ENCODE data around the gene C1GALT1. TPM values are rescaled to one million over a fixed set of nuclear protein-coding genes. Genes with fewer than 3 reads are reported as not detected.

The C1GALT1 gene
- total RNA-seq, 1 donor from 2014 or later: 8.4 TPM

DNA sequence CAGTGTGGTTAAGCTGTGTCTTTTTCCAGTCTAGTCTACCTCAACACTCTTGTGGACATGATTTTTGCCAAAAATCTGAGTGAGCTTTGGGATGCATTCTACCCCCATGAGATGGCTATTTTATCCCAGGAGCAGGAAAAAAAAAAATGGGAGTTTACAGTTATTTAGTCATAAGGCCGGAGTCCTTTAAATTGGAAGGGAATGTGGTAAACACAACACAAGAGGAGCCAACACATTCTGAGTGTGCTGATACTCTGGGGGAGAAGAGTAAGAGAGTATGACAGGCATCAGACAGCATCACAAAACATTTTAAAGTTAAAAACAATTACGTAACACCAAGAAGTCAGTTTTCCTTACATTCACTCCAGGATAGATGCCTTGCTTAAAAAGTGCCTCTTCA lies 46.1 kb downstream of the C1GALT1 start:
- no peak overlapping the region for H3K27ac ChIP-seq (ENCODE audit: low read depth, low read length)
- no peak overlapping the region for H3K4me3 ChIP-seq (ENCODE audit: low read length in 3 of 3)
- H3K9me3 ChIP-seq (ENCODE audit: control insufficient read depth in 3 of 3, low read length in 3 of 3): peaks cover 0 to 2% (median 0%) of the 10 kb centered on the region in 3 donors
- H3K9ac ChIP-seq (ENCODE audit: low read depth in 1 of 3, low read length in 3 of 3): no peak overlapping the region
- no peaks in the 10 kb centered on the region for H3K27me3 ChIP-seq (ENCODE audit: control insufficient read depth in 3 of 3, insufficient read depth in 3 of 3, low read length in 3 of 3)
- no peaks in the 10 kb centered on the region for H3K4me1 ChIP-seq (ENCODE audit: control insufficient read depth in 3 of 3, insufficient read depth in 3 of 3, low read length in 3 of 3)
- H3K36me3 ChIP-seq (ENCODE audit: control insufficient read depth in 3 of 3, insufficient read depth in 3 of 3, low read length in 3 of 3): no peaks in the 10 kb centered on the region

DNA sequence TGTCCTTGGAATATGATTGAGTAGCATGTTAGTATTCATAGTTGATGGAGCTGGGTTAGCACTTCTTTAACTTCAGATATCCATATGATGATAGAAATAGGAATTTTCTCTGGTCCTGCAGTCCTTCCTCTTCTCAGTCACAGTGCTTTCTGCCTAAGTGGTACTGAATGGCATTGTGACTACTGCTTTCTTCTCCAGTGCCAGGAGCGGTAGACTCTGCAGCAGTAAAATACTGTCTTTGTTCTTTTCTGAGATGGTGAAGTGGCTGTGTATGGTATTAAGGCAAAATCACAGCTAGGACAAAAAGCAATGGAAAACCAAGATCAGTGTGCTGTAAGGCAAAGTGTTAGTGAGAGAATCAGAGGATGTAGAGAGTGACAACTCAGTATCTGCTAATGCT lies 46.6 kb downstream of the C1GALT1 start:
- Histone ChIP-seq H3K27ac (ENCODE audit: low read depth, low read length) (no peak overlapping the region), H3K27me3 (ENCODE audit: control insufficient read depth in 3 of 3, insufficient read depth in 3 of 3, low read length in 3 of 3) (no peaks in the 10 kb centered on the region), H3K4me1 (ENCODE audit: control insufficient read depth in 3 of 3, insufficient read depth in 3 of 3, low read length in 3 of 3) (no peaks in the 10 kb centered on the region), H3K9ac (ENCODE audit: low read depth in 1 of 3, low read length in 3 of 3) (no peak overlapping the region), H3K36me3 (ENCODE audit: control insufficient read depth in 3 of 3, insufficient read depth in 3 of 3, low read length in 3 of 3) (no peaks in the 10 kb centered on the region), H3K4me3 (ENCODE audit: low read length in 3 of 3) (no peak overlapping the region), H3K9me3 (ENCODE audit: control insufficient read depth in 3 of 3, low read length in 3 of 3) (peaks cover 0 to 2% (median 0%) of the 10 kb centered on the region in 3 donors)

DNA sequence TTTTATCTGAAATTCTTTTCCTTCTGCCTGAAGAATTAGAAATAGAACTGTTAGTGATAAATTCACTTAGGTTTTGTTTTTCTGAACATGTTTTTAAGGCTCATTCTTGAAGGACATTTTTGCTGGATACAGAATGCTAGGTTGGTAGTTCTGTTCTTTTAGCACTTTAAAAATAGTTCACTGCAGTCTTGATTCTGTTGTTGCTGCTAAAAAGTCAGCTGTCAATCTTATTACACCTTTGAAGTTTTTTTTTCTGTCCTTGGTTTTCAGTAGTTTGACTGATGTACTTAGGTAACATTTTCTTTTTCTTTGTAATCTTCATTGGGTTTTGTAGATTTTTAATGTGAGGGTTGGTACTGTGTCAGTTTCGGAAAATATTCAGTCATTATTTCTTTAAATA lies 48.7 kb downstream of the C1GALT1 start:
- H3K36me3 ChIP-seq (ENCODE audit: control insufficient read depth in 3 of 3, insufficient read depth in 3 of 3, low read length in 3 of 3): peaks cover 0 to 8% (median 0%) of the 10 kb centered on the region in 3 donors
- H3K27ac ChIP-seq (ENCODE audit: low read depth, low read length): no peak overlapping the region
- H3K4me3 ChIP-seq (ENCODE audit: low read length in 3 of 3): no peak overlapping the region
- no peak overlapping the region for H3K9ac ChIP-seq (ENCODE audit: low read depth in 1 of 3, low read length in 3 of 3)
- H3K27me3 ChIP-seq (ENCODE audit: control insufficient read depth in 3 of 3, insufficient read depth in 3 of 3, low read length in 3 of 3): no peaks in the 10 kb centered on the region
- H3K4me1 ChIP-seq (ENCODE audit: control insufficient read depth in 3 of 3, insufficient read depth in 3 of 3, low read length in 3 of 3): no peaks in the 10 kb centered on the region
- H3K9me3 ChIP-seq (ENCODE audit: control insufficient read depth in 3 of 3, low read length in 3 of 3): peaks cover 0 to 2% (median 0%) of the 10 kb centered on the region in 3 donors

DNA sequence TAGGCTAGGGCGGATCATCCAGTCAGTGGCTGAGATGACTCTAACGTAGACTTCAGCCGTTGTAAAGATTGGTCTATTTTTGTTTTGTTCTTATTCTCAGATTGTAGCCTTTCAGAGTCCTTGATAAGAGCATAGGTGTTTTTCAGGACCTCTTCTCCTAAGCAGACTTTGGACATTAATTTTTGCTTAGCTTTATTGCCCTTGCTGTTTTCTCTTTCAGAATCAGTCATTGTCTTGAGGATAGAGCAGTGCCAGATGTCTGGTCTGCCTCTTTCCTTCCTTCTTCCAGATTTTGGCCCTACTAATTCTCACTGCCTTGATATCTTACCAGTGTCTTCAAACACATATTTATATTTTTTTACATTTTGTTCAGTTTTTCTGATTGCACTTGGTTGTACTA lies 49.5 kb downstream of the C1GALT1 start:
- Histone ChIP-seq H3K9me3 (ENCODE audit: control insufficient read depth in 3 of 3, low read length in 3 of 3) (peaks cover 0 to 2% (median 0%) of the 10 kb centered on the region in 3 donors), H3K4me1 (ENCODE audit: control insufficient read depth in 3 of 3, insufficient read depth in 3 of 3, low read length in 3 of 3) (no peaks in the 10 kb centered on the region), H3K36me3 (ENCODE audit: control insufficient read depth in 3 of 3, insufficient read depth in 3 of 3, low read length in 3 of 3) (peaks cover 0 to 8% (median 0%) of the 10 kb centered on the region in 3 donors), H3K9ac (ENCODE audit: low read depth in 1 of 3, low read length in 3 of 3) (no peak overlapping the region), H3K4me3 (ENCODE audit: low read length in 3 of 3) (no peak overlapping the region), H3K27me3 (ENCODE audit: control insufficient read depth in 3 of 3, insufficient read depth in 3 of 3, low read length in 3 of 3) (no peaks in the 10 kb centered on the region), H3K27ac (ENCODE audit: low read depth, low read length) (no peak overlapping the region)

DNA sequence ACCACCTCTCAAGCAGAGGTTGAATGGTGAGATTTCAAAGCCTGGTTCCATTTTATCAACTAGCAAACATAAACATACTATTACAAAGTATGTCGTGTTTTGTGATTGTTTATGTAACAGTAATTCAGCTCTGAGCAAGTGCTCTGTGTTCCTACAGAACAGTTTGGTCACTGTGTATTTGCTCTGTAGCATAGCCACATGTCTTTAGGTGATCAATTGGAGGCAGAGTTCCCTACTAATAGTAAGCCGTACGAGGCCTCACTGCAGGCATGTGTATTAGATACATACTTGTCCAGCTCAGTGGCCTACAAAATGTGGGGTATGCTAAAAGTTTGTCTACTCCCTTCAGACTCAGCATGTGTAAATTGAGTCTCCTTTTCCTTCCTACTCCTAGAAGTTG lies 53.0 kb downstream of the C1GALT1 start:
- Histone ChIP-seq H3K4me3 (ENCODE audit: low read length in 3 of 3) (no peak overlapping the region), H3K9me3 (ENCODE audit: control insufficient read depth in 3 of 3, low read length in 3 of 3) (peaks cover 0 to 2% (median 0%) of the 10 kb centered on the region in 3 donors), H3K27ac (ENCODE audit: low read depth, low read length) (no peak overlapping the region), H3K9ac (ENCODE audit: low read depth in 1 of 3, low read length in 3 of 3) (no peak overlapping the region), H3K36me3 (ENCODE audit: control insufficient read depth in 3 of 3, insufficient read depth in 3 of 3, low read length in 3 of 3) (peaks cover 0 to 13% (median 0%) of the 10 kb centered on the region in 3 donors), H3K4me1 (ENCODE audit: control insufficient read depth in 3 of 3, insufficient read depth in 3 of 3, low read length in 3 of 3) (no peaks in the 10 kb centered on the region), H3K27me3 (ENCODE audit: control insufficient read depth in 3 of 3, insufficient read depth in 3 of 3, low read length in 3 of 3) (no peaks in the 10 kb centered on the region)

DNA sequence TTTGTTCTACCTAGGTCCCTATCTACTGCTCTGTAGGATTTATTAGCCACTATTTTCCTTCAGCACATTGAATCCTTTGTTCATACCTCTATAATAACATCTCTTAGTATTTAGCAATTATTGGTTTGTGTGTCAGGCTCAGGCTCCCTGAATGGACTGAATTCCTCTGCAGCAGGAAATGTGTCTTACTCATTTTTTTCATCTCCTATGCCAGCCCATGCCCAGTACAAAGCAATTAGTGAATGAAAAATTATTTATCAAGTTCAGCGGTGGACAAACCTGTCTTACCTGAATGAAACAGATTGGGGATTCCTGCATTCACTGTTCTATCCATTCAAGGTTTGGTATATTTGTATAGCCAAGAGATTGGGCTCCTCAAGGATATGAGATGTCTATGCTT lies 53.7 kb downstream of the C1GALT1 start:
- H3K9me3 ChIP-seq (ENCODE audit: control insufficient read depth in 3 of 3, low read length in 3 of 3): peaks cover 0 to 2% (median 0%) of the 10 kb centered on the region in 3 donors
- H3K36me3 ChIP-seq (ENCODE audit: control insufficient read depth in 3 of 3, insufficient read depth in 3 of 3, low read length in 3 of 3): peaks cover 0 to 13% (median 0%) of the 10 kb centered on the region in 3 donors
- H3K4me3 ChIP-seq (ENCODE audit: low read length in 3 of 3): no peak overlapping the region
- H3K9ac ChIP-seq (ENCODE audit: low read depth in 1 of 3, low read length in 3 of 3): no peak overlapping the region
- H3K27me3 ChIP-seq (ENCODE audit: control insufficient read depth in 3 of 3, insufficient read depth in 3 of 3, low read length in 3 of 3): no peaks in the 10 kb centered on the region
- no peaks in the 10 kb centered on the region for H3K4me1 ChIP-seq (ENCODE audit: control insufficient read depth in 3 of 3, insufficient read depth in 3 of 3, low read length in 3 of 3)
- H3K27ac ChIP-seq (ENCODE audit: low read depth, low read length): no peak overlapping the region

DNA sequence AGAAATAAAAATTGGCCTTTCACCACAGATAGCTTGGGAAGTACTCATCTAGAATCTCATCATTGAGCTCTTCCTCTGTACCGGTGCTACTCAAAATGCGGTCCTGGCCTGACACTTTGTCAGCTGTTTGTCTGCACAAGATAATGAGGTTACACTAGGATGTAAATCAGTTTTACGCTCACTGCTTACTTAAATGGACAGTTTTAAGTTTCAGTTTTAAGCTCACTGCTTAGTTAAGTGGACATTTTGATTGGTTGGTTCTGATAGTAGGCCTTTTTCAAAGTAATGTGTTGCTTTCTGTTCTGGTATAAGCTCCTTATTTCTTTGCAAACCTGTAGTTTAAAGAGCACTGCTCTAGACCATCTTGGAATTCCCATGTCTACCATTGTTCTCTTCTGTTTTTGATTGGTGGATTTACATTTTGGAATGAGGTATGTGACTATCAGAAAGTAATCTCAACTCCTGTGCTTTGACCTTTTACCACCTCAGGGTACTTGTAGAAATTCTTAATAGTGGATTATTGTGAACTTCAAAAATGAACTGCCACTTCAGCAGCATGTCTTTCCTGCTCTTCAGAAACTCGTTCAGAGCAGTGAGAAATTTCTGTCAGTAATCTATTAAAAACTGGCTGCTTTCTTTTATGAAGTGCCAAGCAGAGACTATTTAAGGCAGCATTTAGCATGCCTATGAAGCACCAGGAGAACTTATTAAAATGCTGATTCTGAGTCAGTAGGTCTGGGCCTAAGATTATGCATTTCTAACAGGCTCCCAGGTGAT lies 55.0 kb downstream of the C1GALT1 start:
- peaks cover 0 to 13% (median 0%) of the 10 kb centered on the region in 3 donors for H3K36me3 ChIP-seq (ENCODE audit: control insufficient read depth in 3 of 3, insufficient read depth in 3 of 3, low read length in 3 of 3)
- no peak overlapping the region for H3K4me3 ChIP-seq (ENCODE audit: low read length in 3 of 3)
- H3K4me1 ChIP-seq (ENCODE audit: control insufficient read depth in 3 of 3, insufficient read depth in 3 of 3, low read length in 3 of 3): no peaks in the 10 kb centered on the region
- H3K27ac ChIP-seq (ENCODE audit: low read depth, low read length): no peak overlapping the region
- H3K9ac ChIP-seq (ENCODE audit: low read depth in 1 of 3, low read length in 3 of 3): no peak overlapping the region
- no peaks in the 10 kb centered on the region for H3K9me3 ChIP-seq (ENCODE audit: control insufficient read depth in 3 of 3, low read length in 3 of 3)
- H3K27me3 ChIP-seq (ENCODE audit: control insufficient read depth in 3 of 3, insufficient read depth in 3 of 3, low read length in 3 of 3): no peaks in the 10 kb centered on the region

DNA sequence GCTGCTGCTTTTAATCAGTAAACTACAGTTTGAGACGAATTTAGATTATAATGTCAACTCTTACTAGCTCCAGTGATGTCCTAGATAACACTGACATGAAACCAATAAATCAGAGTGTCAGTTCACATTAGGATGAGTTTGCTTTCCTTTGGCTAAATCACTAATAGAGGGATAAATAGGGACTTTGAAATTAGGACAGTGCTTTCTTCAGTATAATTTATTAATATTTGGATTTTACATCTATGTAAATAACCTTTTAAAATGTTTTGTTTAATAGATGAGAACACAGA lies 55.6 kb downstream of the C1GALT1 start:
- Histone ChIP-seq H3K9ac (ENCODE audit: low read depth in 1 of 3, low read length in 3 of 3) (no peak overlapping the region), H3K27ac (ENCODE audit: low read depth, low read length) (no peak overlapping the region), H3K9me3 (ENCODE audit: control insufficient read depth in 3 of 3, low read length in 3 of 3) (no peaks in the 10 kb centered on the region), H3K4me3 (ENCODE audit: low read length in 3 of 3) (no peak overlapping the region), H3K36me3 (ENCODE audit: control insufficient read depth in 3 of 3, insufficient read depth in 3 of 3, low read length in 3 of 3) (peaks cover 0 to 13% (median 0%) of the 10 kb centered on the region in 3 donors), H3K27me3 (ENCODE audit: control insufficient read depth in 3 of 3, insufficient read depth in 3 of 3, low read length in 3 of 3) (no peaks in the 10 kb centered on the region), H3K4me1 (ENCODE audit: control insufficient read depth in 3 of 3, insufficient read depth in 3 of 3, low read length in 3 of 3) (no peaks in the 10 kb centered on the region)

DNA sequence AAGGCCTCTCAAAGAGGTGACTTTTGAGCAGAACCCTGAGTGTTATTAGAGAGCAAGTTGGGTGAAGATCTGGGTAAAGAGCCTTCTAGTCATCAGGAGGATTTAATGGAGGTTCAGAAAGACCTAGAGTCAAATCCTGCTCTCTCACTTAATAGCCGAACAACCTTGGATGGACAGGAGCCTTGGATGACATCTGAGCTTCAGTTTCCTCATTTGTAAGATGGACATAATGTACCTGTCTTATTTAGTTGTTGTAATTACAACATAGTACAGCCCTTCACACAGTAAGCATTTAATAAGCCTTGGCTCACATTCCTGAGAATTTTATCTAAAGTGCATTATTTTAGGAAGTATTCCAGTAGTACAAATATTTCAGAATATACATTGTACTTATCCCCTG lies 57.0 kb downstream of the C1GALT1 start:
- H3K9me3 ChIP-seq (ENCODE audit: control insufficient read depth in 3 of 3, low read length in 3 of 3): no peaks in the 10 kb centered on the region
- peaks cover 0 to 13% (median 0%) of the 10 kb centered on the region in 3 donors for H3K36me3 ChIP-seq (ENCODE audit: control insufficient read depth in 3 of 3, insufficient read depth in 3 of 3, low read length in 3 of 3)

DNA sequence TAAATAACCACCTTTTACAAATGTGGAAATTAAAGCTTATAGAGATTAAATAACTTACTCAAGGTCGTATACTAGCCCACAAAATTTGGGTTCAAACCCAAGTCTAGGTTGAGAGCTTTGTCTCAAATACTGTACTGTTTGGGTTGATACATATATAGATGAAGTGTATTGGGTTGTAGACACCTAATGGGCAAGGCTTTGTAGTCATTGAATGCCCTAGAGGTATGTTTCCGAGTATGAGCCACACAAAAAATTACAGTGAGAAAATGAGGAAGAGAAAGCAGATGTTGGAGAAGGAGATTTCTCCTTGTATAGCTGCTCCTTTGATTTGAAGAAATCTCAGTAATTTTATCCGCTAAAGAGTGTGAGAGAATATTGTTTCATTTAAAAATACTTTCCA lies 60.6 kb downstream of the C1GALT1 start:
- Histone ChIP-seq H3K36me3 (ENCODE audit: control insufficient read depth in 3 of 3, insufficient read depth in 3 of 3, low read length in 3 of 3) (peaks cover 0 to 5% (median 0%) of the 10 kb centered on the region in 3 donors), H3K4me1 (ENCODE audit: control insufficient read depth in 3 of 3, insufficient read depth in 3 of 3, low read length in 3 of 3) (no peaks in the 10 kb centered on the region), H3K4me3 (ENCODE audit: low read length in 3 of 3) (no peak overlapping the region), H3K27me3 (ENCODE audit: control insufficient read depth in 3 of 3, insufficient read depth in 3 of 3, low read length in 3 of 3) (no peaks in the 10 kb centered on the region), H3K9ac (ENCODE audit: low read depth in 1 of 3, low read length in 3 of 3) (no peak overlapping the region), H3K9me3 (ENCODE audit: control insufficient read depth in 3 of 3, low read length in 3 of 3) (no peaks in the 10 kb centered on the region), H3K27ac (ENCODE audit: low read depth, low read length) (no peak overlapping the region)

More for the DNA sequence above, 57.0 kb downstream of the C1GALT1 start:
- H3K4me3 ChIP-seq (ENCODE audit: low read length in 3 of 3): no peak overlapping the region
- no peaks in the 10 kb centered on the region for H3K27me3 ChIP-seq (ENCODE audit: control insufficient read depth in 3 of 3, insufficient read depth in 3 of 3, low read length in 3 of 3)
- H3K27ac ChIP-seq (ENCODE audit: low read depth, low read length): no peak overlapping the region
- no peaks in the 10 kb centered on the region for H3K4me1 ChIP-seq (ENCODE audit: control insufficient read depth in 3 of 3, insufficient read depth in 3 of 3, low read length in 3 of 3)
- no peak overlapping the region for H3K9ac ChIP-seq (ENCODE audit: low read depth in 1 of 3, low read length in 3 of 3)

All from skeletal muscle tissue (tissue), 4 donors.